ENCODE measurements around the gene RAB11A.

RAB11A gene

DNA sequence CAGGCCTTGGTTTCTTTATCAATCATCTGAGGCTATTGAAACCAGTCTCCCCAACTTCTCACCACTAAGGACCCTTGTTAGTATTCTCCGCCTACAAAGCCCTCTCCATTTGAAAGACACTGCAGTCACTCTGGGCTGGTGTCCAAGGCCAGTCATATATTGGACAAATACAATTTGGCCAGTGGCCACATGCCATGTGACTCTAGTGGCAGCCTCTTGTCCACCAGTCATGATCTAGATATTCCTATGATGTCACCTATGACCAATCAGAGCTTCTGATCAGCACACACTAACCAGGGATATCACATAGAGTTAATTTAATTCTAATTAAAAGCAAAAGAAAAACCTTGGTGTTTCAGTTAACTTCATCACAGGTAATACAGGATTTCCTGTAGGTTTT, 68.2 kb downstream of the RAB11A start:
- H3K4me3 ChIP-seq (ENCODE audit: low read depth, low read length) = no peak overlapping the region
- no peak for DNase-seq (ENCODE audit: low read depth)
- in situ Hi-C loops (cut with HindIII; ENCODE audit: low sequenced_read_pairs) = no loop called here
- TF ChIP-seq, protein P1, sequence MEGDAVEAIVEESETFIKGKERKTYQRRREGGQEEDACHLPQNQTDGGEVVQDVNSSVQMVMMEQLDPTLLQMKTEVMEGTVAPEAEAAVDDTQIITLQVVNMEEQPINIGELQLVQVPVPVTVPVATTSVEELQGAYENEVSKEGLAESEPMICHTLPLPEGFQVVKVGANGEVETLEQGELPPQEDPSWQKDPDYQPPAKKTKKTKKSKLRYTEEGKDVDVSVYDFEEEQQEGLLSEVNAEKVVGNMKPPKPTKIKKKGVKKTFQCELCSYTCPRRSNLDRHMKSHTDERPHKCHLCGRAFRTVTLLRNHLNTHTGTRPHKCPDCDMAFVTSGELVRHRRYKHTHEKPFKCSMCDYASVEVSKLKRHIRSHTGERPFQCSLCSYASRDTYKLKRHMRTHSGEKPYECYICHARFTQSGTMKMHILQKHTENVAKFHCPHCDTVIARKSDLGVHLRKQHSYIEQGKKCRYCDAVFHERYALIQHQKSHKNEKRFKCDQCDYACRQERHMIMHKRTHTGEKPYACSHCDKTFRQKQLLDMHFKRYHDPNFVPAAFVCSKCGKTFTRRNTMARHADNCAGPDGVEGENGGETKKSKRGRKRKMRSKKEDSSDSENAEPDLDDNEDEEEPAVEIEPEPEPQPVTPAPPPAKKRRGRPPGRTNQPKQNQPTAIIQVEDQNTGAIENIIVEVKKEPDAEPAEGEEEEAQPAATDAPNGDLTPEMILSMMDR (IDR thresholded peaks at IDR 0.05; ENCODE audit: low read depth, low read length, missing control alignments) = no peak

DNA sequence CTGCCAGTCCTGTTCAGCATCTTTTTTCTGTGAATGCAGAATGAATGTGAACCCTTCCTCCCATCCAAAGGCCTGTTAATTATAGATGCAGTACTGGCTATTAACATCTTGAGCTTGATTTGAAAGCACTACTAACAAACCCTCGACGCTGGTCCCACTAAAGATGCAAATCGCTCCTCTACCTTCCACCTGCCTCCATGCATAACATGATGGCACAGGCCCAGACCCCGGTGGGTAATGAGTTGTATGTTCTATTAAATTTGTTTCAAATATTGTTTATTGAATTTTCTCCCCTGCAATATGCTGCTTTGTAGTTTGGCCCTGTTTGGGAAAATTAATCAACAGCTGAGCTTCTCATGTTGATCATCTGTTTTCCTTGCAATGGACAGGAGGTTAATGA, 69.3 kb downstream of the RAB11A start:
- in situ Hi-C loops (cut with HindIII; ENCODE audit: low sequenced_read_pairs) = no loop called here
- H3K4me3 ChIP-seq (ENCODE audit: low read depth, low read length) = no peak overlapping the region
- TF ChIP-seq, protein P1 (IDR thresholded peaks at IDR 0.05; ENCODE audit: low read depth, low read length, missing control alignments) = no peak
- DNase-seq (ENCODE audit: low read depth) = no peak

DNA sequence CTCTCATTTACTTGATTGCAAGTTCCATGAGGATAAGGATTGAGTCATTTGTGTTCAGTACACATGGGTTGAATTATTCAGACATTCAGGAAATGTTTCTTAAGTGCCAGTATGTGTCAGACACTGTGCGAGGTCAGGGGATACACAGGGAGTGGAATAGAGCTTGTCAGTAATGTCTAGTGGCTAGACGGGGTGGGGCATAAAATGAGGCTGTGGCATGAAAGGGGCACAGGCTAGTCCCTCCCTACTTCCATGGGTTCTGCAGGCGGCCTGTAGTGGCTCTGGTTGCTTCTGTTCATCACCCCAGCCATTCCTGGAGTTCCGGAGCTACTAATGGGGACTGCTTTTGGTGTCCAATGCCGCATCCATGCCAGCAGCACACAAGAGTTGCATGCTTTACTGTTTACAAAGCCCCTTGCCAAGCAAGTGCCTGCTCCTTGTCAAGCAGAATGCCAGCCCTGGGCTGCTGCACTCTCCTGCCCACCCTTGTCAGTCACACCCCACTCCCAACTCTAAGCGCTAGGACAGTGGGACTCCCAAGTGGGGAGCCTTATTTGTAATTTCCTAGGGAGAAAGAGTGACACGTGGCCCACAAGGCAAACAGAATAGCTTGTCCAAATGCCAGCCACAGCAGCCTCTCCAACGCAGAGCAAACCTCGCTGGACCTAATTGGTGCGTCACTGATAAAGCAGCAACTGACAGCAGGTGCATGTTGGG, 70.8 kb downstream of the RAB11A start:
- in situ Hi-C loops (cut with HindIII; ENCODE audit: low sequenced_read_pairs) = no loop called here
- TF ChIP-seq, protein P1 (IDR thresholded peaks at IDR 0.05; ENCODE audit: low read depth, low read length, missing control alignments) = no peak

DNA sequence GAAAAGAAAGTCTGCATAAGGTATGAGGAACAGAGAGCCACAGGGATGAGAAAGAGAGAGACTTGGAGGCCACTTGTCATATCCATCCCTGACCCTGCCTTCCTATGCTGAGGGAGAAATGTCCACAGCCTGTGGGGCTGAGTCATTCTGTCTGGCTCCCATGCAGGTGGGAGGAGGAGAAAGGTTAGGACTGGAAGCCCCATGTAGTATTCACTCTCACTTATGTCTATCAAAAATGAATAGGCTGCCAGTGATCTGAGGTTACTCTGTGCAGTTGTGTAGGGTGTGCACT, 71.3 kb downstream of the RAB11A start:
- no peak for DNase-seq (ENCODE audit: low read depth)
- TF ChIP-seq, protein P1 (IDR thresholded peaks at IDR 0.05; ENCODE audit: low read depth, low read length, missing control alignments) = no peak
- in situ Hi-C loops (cut with HindIII; ENCODE audit: low sequenced_read_pairs) = no loop called here
- H3K4me3 ChIP-seq (ENCODE audit: low read depth, low read length) = no peak overlapping the region

More for the DNA sequence above, 70.8 kb downstream of the RAB11A start:
- no peak overlapping the region for H3K4me3 ChIP-seq (ENCODE audit: low read depth, low read length)
- peak; percentile 34 for DNase-seq (ENCODE audit: low read depth)
